Islet precursor cell (in vitro differentiated cells): ENCODE results near the gene NAP1L4.

ENCODE experiments used
- DNase-seq: peaks from one replicate; pipeline ENCODE4 v3.0.0-alpha.2; 2018

NAP1L4 gene

DNA sequence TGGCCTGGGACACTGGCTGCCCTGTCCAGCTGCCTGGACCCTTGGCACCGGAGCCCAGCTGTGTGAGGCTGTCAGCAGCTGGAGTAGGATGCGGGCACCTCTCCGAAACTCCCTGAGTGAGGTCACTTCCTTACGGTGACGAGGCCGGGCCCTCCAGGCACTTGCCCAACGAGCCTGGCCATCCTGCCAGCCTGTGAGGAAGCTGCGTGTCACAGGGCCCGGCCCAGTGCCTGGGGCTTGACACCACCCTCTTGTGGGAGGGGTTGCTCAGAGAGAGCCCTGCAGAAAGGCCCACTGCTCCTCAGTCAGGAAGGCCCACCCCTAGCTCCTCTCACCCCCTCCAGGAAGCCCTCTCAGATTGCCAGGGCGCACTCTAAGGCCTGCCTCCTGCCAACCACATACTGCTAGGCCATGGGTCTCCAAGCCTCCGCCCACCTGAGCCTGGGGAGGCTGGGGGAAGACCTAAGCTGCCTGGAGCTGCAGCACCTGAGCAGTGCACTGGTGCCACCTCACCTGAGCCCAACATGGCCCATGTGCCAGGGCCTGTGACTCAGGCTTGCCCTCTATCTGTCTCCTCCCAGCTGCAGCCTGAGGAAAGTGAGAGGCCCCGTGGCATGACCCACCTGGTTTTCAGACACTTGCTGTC, 58.6 kb downstream of the NAP1L4 start:
- DNase-seq = peak; percentile 89

DNA sequence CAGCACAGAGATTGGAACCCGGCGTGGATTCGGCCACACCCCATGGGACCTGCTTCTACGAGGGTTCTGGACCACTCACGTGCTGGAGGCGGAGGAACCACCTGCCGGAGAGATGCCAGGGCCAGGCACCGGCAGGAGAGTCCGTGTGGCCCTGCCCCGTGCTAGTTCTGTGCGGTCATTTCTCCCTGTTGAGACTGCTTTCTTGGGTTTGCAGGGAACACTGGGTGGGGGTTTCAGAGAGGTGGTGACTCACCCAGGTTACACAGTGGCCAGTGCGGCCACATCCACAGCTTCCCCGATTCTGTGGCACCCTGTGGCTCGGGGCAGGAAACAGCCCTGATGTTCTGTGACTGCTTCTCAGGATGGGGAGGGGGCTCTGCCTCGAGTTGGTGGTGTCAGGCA, 59.3 kb downstream of the NAP1L4 start:
- DNase-seq = no peak

DNA sequence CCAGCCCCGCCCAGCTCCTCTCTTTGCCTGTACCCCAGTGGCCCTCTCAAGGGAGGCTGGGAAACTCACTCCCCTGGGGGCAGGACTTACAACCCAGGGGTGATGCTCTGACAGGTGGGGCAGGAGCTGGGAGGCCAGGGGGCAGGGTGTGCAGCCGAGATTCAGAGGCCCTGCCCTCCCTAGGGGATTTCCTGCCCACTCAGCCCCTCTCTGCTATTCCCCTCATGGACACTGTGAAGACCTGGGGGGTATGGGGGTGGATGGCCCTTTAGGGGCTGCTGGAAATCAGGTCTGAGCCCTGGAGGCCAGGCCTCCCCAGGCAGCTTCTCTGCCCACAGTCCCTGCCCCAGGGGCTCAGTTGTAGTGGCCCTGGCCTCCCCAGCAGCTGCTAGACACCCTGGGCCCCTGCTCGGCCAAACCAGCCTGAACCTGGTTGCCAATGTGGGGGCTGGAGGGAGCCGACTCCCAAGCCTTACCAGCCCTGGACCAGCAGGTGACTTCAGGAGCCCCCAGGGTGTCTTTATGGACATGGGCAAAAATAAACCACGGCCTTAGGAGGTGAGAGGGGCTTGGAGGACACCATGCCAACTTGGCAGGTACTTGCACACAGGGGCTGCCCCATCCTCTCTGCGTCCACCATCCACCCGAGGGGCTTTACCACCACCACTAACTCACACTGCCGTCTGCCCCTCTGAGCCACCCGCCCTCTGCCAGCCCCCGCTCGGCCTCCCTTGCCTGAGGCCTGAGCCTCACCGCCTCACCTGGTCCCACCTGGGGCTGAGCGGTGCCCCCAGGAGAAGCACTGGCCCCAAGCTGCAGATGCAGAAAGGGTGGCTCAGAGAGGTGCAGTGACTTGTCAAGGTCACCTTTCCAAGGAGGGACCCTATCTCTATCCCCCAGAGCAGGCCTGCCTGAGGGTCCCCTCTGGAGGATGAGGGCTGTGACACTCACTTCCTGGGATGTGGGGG, 60.1 kb downstream of the NAP1L4 start:
- no peak for DNase-seq

DNA sequence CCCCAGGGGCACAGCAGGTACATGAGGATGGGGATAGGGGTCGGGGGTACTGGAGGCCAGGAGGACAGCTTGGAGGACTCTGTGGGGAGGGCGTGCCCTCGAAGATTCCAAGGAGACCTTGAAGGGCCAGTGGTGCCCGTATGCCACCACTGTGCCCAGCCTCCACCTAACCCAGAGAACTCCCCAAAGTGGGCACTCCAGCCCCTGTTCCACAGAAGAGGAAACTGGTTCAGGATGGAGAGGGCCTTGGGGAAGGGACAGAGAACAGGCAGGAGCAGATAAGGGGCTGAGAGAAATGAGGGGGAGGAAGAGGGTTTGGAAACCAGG, 60.7 kb downstream of the NAP1L4 start:
- no peak for DNase-seq

DNA sequence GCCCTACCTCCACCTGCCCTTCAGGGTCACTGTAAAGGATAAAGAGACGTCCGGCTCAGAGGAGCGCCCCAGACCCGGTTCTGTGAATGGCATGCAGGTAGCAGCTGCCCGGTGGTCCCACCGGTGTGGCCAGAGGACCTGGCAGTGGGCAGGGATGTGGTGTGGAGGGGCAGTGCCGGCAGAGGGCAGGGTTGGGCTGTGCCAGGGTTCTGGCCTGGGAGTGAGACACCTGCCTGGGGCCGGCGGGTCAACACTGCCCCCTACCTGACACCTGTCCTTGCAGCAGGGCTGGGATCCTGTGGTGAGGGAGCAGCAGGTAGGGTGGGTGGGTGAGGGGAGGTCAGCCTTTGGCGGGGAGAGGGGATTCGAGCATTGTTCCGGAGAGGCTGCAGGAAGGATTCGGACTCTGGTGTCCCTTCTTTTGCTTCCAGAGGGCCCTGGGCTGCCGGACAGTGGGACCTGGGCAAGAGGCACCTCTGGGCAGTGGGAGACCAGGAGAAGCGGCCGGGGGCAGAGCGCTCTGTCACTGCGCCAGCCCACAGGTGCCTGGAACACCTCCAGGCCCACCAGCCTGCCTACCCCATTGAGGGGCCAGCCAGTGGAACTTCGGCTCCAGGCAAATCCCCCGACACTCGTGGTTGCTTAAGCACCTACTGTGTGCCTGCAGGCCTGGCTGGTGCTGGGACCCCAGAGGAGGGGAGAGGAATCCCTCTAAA, 61.3 kb downstream of the NAP1L4 start:
- DNase-seq = peak; percentile 95

DNA sequence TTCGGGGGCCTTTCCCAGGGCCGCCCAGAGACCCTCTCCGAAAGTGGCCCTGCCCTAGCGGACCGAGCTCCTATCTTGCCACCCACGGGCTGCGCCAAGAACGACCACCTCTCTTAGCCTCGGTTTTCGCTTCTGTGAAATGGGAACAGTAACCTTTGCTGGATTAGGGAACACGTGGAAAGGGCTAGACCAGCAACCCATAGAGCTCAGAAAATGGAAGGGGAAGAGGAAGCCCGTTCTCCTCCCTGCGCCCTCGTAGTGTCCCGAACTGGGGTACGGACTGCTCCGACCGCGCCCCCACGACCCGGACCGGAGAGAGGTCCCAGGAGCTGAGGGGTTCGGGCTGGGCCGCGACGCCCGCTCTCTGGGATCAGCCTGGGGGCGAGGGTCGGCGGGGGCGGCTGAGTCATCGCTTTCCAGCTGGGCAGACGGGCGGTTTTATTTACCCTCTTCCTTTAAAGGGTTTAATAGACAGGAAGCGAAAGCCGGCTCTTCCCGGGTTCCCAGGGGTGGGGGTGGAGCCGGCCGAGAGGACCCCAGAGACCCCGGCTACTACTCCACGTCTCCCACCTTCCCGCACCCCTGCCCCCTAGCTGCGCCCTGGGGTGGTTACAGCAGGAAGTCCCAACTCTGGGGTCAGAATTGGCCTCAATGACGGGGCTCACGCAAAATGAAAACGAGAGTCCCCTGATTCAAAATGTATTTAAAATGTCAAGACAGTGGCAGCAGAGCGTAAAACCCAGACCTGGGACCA, 62.0 kb downstream of the NAP1L4 start:
- DNase-seq = peak; percentile 87

DNA sequence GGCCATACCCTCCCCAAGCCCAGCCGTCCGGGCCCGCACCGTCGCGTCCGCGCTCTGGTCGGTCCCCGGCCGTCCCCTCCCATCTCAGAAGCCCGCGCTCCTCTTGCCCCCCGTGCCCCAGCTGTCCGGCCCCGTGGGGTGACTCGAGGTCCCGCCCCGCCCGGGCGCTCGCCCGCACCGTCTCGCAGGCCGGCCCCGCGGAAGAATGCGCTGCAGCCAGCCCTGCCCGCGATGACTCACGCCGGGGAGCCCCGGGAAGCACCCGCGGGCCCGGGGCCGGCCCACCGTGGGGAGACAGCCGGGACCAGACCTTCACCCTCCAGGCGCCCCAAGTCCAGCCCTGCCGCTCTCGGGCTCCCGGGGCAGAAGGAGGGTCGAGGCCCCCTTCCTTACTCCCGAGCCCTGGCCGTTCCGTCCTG, 62.6 kb downstream of the NAP1L4 start:
- peak; percentile 86 for DNase-seq

DNA sequence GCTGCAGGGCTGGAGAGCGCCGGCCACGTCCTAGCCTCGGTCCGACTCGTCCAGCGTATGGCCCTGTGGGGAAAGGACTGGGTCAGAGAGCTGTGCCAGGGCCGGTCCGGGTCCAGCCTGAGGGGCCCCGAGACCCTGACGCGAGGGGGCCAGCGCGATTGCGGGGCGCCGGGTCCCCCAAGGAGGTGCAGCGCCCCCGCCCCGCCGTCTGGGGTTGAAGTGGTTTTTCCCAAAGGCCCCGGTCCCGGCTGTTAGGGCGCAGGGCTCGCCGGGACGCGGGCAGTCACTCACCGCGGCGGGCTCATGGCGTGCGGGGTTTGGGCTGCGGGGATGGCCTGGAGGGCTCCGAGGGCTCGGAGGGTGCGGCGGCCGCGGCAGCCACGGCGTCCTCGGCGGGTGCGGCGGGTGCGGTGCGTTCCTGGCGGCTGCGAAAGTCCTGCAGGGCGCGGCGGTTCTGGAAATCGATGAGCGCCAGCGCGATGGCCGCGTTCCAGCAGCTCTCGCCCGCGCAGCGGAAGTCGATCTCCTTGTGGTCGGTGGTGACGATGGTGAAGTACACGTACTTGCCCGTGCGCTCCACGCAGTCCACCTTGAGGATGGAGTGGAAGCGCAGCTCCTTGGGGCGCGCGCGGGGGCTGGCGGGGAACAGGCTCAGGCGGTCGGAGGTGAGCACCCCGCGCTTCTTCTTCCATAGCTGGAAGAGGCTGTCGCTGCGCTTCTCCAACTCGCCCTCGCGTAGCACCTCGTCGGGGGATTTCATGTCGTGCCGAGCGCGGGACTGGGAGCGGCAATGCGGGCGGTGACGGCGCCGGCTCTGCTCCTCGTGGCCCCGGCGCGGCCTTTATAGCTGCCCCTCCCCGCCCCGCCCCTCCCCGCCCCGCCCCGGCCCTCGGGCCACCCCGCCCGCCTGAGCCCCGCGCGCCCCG, 63.3 kb downstream of the NAP1L4 start, which contains the start of gene PHLDA2:
Gene PHLDA2 (minus strand): TSS at position 816 of the 926 bp plus-strand sequence. CDS start 56 bp downstream, at position 760.
- DNase-seq = peak; percentile 75

DNA sequence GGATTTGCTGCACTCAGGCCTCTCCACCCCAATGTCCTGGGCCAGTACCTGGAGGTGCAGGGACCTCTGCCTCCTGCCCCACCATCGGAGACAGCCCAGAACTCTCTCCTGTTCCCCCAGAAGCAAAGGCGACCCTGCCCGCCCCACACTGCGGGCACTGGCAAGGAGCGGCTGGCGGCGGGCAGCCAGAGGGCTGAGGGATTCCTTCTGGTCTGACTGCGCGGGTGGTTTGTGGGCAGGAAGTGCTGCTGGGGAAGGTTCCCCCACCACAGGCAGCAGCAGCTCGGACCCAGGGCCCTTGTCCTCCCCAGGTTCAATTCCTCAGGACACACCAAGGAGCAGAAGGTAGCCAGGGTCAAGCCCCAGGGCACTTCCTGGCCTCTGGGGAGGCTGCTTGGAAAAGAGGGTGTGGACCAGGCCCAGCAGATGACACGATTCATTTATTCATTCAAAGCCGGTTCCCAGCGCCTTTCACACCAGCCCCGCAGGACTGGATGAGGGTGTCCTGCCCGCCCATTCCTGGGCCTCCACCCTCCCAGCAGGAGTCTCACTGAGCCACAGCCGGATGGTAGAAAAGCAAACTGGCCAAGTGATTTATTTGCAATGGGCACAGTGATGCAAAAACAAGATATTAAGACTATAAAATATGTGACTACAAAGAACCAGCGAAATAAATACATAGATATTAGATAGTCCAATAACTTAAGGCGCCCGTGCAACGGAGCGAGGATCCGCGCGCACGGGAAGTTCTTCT, 64.1 kb downstream of the NAP1L4 start:
- no peak for DNase-seq

DNA sequence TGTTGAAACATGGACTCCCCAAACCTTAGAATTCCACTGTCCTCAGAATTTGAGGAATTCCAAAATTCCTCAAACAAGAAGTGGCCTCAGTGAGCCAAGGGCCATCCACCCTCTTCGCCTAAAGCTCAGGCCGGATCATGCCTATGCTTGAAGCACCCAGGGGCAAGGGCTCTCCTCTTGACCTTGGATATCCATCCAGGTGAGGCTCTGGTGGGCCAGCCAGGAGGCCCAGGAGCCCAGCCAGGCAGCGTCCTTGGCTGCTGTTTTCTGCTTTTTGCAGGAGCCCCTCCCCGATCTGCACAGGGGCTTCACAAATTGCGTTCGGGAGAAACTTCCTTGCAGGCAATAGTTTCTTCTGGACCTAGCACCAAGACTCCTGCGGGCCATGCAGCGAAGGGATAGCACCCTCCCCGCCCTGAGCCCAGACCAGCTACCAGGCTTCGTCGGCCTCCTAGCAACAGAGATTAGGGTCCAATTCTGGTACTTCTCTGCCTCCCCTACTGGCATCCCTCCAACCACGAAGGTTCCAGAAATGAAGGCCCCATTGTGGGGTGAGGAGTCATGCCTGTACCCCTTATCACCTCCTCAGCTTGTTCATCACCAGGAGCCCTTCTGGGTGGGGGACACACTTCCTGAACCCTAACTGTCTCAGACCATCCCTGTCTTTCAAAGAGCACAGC, 64.9 kb downstream of the NAP1L4 start:
- no peak for DNase-seq

DNA sequence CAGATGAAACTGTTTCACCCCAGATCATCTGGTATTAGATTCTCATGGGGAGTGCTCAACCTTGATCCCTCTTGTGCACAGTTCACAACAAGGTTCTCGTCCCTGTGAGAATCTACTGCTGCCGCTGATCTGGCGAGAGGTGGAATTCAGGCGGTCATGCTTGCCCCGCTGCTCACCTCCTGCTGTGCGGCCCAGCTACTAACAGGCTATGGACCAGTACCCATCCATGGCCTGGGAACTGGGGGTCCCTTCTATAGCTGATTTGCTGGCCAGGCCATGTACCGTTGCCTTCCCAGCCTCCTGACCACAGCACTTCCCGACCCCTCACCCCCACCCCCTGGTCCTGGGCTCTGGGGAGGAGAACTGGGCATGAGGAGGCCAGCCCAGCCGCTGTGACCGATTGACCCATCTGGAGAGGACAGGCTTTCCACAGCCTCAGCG, 65.5 kb downstream of the NAP1L4 start:
- DNase-seq = no peak

DNA sequence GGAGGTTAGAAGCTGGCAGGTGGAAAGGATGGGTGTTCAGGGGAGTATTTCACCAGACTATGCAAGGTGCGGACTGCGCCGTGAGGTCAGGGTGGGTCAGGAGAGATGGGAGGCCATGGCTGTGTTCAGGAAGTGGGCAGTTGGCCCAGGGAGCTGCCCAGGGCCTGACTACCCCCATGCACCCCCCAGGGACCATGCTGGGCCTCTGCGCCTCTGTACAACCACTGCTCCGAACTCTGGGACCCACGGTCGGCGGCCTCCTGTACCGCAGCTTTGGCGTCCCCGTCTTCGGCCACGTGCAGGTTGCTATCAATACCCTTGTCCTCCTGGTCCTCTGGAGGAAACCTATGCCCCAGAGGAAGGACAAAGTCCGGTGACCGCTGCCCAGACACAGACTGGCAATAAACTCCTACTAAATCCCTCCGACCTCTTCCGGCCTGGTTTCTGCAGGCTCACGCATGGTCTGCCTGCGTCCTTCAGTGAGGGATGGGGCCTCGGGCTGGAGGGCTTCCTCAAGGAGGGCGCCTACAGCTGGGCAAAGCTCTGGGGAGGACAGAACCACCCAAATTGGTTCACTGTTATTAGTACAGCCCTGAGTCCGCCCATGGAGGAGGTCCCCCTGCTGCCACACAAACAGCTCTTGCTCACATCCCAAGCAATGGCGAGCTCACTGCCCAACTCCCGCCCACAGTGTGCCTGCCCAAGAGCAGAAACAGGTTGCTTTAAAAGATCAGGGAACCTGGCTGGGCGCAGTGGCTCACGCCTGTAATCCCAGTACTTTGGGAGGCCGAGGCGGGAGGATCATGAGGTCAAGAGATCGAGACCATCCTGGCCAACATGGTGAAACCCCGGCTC, 67.1 kb downstream of the NAP1L4 start:
- DNase-seq = no peak

DNA sequence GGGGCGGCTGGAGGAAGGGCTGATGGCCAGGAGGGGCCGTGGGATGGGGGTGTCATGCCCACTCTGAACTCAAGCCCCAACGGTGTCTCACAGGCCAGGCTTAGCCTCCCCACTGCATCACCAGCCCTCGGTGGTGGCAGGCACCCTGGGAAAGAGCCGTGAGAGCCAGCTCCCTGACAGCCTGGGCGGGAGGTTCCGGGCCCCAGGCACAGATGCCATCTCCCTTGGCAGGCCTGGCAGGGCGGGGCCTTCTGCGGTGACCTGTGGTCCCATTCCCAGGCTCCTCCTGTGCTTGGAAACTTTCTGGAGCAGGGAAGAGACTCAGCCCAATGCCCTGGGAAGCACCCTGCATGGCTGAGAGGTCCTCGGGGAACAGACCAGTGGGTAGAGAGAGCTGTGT, 67.7 kb downstream of the NAP1L4 start:
- DNase-seq = no peak

DNA sequence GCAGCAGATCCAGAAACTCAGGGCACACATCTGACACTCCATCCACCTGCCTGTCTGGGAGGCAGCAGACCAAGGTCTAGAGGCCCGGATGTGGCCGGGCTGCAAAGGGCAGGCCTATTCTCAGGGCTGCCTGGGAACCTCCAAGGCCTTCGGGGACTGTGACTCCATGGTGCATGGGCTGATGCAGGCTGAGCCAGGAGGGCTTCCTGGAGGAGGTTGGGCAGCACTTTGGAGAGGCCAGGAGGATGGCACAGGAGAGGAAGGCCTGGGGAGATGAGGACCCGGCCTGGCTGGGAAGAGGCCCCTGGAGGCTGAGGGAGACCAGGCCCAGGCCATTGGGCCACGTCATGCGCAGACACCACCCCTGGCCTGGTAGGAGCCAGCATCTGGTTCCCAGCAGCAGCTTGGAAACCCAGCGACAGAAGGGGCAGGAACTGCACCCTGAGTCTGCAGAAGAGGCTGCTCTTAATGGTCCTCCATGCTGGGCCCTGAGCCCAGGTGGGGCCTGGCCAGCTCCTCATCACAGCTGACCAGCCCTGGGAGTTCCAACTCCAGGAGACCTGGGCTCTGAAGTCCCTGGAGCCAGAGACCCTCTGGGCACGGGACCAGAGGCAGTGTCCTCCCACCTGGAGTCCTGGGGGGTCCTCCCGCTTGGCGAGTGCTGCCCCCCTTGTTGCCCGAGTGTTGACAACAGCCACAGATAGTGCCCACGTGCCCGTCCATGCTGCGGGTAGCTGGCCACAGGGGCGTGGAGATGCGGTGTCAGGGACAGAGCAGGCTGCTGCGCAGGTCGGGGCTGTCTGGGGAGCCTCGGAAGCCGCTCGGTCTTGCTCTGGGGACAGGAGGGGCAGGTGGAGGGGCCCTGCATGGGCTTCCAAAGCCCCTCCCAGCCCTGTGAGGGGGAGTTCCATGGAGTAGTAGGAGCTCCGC, 68.4 kb downstream of the NAP1L4 start:
- no peak for DNase-seq

DNA sequence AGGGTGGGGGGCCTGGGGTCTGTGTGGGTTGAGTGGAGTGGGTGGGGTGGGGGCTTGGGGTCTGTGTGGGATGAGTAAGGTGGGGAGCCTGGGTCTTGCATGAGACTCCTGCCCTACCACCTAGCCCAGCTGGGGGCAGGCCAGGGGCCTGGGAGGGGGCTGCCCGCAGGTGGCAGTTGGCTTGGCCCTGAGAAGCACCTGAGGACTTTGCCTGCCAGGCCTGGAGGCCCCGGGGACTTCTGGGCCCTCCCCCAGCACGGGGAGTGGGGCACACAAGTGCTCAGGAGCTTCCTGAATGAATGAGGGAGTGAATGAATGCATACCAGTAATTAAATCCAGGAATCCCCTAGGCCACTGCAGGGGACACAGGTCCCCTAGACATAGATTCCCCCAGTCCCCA, 69.5 kb downstream of the NAP1L4 start:
- DNase-seq = no peak

DNA sequence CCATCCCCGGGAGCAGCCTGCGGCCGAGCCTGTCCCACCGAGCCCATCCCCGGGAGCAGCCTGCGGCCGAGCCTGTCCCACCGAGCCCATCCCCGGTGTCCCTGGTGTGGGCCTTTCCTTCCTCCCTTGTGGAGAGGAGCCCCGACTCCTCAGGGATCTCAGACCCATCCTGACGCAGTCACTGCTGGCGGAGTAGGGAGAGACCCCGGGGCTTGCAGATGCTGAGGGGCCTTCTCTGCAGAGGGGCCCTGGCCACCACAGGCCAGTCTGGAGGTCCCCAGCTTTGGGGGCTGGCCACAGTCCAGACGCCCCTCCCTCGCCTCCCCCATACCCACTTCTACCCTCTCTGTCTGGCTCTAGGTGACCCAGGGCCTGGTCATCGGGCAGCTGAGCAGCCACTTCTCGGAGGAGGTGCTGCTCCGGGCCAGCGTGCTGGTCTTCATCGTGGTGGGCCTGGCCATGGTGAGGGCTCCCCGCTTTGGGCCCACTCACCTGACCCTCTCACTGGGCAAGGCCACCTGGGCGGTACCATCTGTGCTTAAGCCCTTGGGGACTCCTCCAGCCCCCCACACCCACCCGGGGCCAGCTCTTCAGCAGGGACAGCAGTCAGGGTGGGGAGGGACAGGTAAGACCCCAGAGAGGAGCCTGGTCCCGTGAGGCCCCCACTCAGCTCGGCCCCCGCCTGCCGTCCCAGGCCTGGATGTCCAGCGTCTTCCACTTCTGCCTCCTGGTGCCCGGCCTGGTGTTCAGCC, 70.2 kb downstream of the NAP1L4 start:
- DNase-seq = no peak

DNA sequence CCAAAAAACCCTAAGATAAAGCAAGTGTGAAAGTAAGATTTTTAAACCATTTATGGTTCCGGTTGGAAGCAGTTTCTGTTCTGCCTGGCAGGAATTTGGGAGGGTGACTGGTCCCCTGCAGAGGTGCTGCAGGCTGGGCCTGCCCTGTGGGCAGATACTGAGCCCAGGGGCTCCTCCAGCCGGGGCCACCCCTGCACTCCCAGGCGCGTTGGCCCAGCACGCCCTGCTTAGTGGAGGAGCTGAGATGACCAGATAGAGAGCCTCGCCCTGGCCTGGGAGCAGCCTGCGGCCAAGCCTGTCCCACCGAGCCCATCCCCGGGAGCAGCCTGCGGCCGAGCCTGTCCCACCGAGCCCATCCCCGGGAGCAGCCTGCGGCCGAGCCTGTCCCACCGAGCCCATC, 70.9 kb downstream of the NAP1L4 start:
- DNase-seq = no peak
